IMR-90 (cell line): Measurements from ENCODE around the gene ZNF835. TPM values are rescaled to one million over a fixed set of nuclear protein-coding genes. Genes with fewer than 3 reads are reported as not detected.

ENCODE experiments used
- ATAC-seq: fragments of 200-7000 bp; cut with Tn5 transposase; 2 replicates; pipeline ENCODE4 v1.9.1; 2020; ENCODE audit warnings: low read depth, mild to moderate bottlenecking, moderate library complexity
- BruUV-seq: library from RNA; stranded (reverse); fragments of 400-500 nt; replicated peaks from 2 replicates; lab custom pipeline; 2021; lab: Mats Ljungman, UMichigan
- CTCF ChIA-PET: fragments of 300-600 bp; formaldehyde crosslinking; extraction: SDS; loops from one replicate; lab custom pipeline; 2021; ENCODE audit warnings: antibody characterized with exemption; lab: Yijun Ruan, JAX
- POLR2A ChIA-PET: fragments of 300-600 bp; sonication (Branson Sonifier 250); formaldehyde crosslinking; loops from one replicate; lab custom pipeline; 2022; ENCODE audit warnings: antibody characterized with exemption; ENCODE audit not compliant: unreplicated experiment; lab: Charles Lee
- DNase-seq: peaks from one replicate; pipeline ENCODE4 v3.0.0; 2013
- H2AFZ ChIP-seq: replicated peaks from 2 replicates; pipeline ENCODE3; 2013; ENCODE audit warnings: low read length, mild to moderate bottlenecking; ENCODE audit not compliant: poor library complexity
- H2AK5ac ChIP-seq: 2 replicates; pipeline ENCODE4 v1.6.1; 2013; ENCODE audit warnings: low read depth, low read length, inconsistent platforms
- H2AK9ac ChIP-seq: replicated peaks from 2 replicates; pipeline ENCODE3; 2013; ENCODE audit warnings: mild to moderate bottlenecking, low read depth, low read length, moderate library complexity; ENCODE audit not compliant: poor library complexity
- H2BK120ac ChIP-seq: 2 replicates; pipeline ENCODE4 v1.6.1; 2013; ENCODE audit warnings: low read depth, low read length, inconsistent platforms
- H2BK15ac ChIP-seq: 3 replicates; pipeline ENCODE4 v1.6.1; 2013; ENCODE audit warnings: low read depth, low read length, inconsistent platforms
- H2BK20ac ChIP-seq: 2 replicates; pipeline ENCODE4 v1.6.1; 2013; ENCODE audit warnings: low read depth, mild to moderate bottlenecking, inconsistent platforms, low read length, moderate library complexity
- H2BK5ac ChIP-seq: 2 replicates; pipeline ENCODE4 v1.6.1; 2013; ENCODE audit warnings: mild to moderate bottlenecking, low read depth, low read length, inconsistent platforms; ENCODE audit not compliant: poor library complexity, severe bottlenecking
- H3K14ac ChIP-seq: replicated peaks from 2 replicates; pipeline ENCODE4 v1.6.1; 2013; ENCODE audit warnings: low read depth, low read length, inconsistent platforms
- H3K18ac ChIP-seq: 2 replicates; pipeline ENCODE4 v1.6.1; 2013; ENCODE audit warnings: low read depth, low read length, control low read depth
- H3K23ac ChIP-seq: 2 replicates; pipeline ENCODE4 v1.6.1; 2013; ENCODE audit warnings: low read depth, low read length, inconsistent platforms
- H3K27ac ChIP-seq: 2 replicates; pipeline ENCODE4 v1.5.1; 2013; ENCODE audit warnings: mild to moderate bottlenecking, control low read depth, low read length; ENCODE audit not compliant: insufficient read depth
- H3K27me3 ChIP-seq: 2 replicates; pipeline ENCODE4 v1.6.1; 2013; ENCODE audit warnings: low read length; ENCODE audit not compliant: control insufficient read depth, insufficient read depth
- H3K36me3 ChIP-seq: 2 replicates; pipeline ENCODE4 v1.6.1; 2013; ENCODE audit warnings: low read length, mixed read lengths; ENCODE audit not compliant: control insufficient read depth, insufficient read depth
- H3K4ac ChIP-seq: 2 replicates; pipeline ENCODE4 v1.6.1; 2013; ENCODE audit warnings: low read depth, low read length, inconsistent platforms
- H3K4me1 ChIP-seq: 2 replicates; pipeline ENCODE4 v1.6.1; 2013; ENCODE audit warnings: low read length, mixed read lengths; ENCODE audit not compliant: control insufficient read depth, insufficient read depth
- H3K4me2 ChIP-seq: 2 replicates; pipeline ENCODE4 v1.6.1; 2013; ENCODE audit warnings: low read depth, mild to moderate bottlenecking, control low read depth, low read length, moderate library complexity
- H3K4me3 ChIP-seq: 2 replicates; pipeline ENCODE4 v1.5.1; 2013; ENCODE audit warnings: low read depth, mild to moderate bottlenecking, control low read depth, low read length, moderate library complexity; ENCODE audit not compliant: insufficient read depth
- H3K56ac ChIP-seq: 2 replicates; pipeline ENCODE4 v1.6.1; 2013; ENCODE audit warnings: low read length, inconsistent platforms; ENCODE audit not compliant: insufficient read depth; ENCODE audit errors: extremely low read depth
- H3K79me1 ChIP-seq, 2 experiments: 2 replicates each; pipeline ENCODE4 v1.6.1; 2013; ENCODE audit warnings: low read length in 2 of 2, inconsistent platforms in 1 of 2, low read depth in 1 of 2
- H3K9ac ChIP-seq: 2 replicates; pipeline ENCODE4 v1.6.1; 2013; ENCODE audit warnings: low read depth, low read length, control low read depth
- H3K9me1 ChIP-seq: 2 replicates; pipeline ENCODE4 v1.6.1; 2013; ENCODE audit warnings: low read length, inconsistent platforms; ENCODE audit not compliant: insufficient read depth
- H3K9me3 ChIP-seq: 2 replicates; pipeline ENCODE4 v1.6.1; 2013; ENCODE audit warnings: low read length; ENCODE audit not compliant: control insufficient read depth, insufficient read depth
- H4K20me1 ChIP-seq: 2 replicates; pipeline ENCODE4 v1.6.1; 2013; ENCODE audit warnings: low read length, inconsistent platforms; ENCODE audit not compliant: insufficient read depth
- H4K5ac ChIP-seq: 2 replicates; pipeline ENCODE4 v1.6.1; 2013; ENCODE audit warnings: mild to moderate bottlenecking, low read depth, low read length, control low read depth
- H4K8ac ChIP-seq, 2 experiments: 2 replicates each; pipeline ENCODE4 v1.6.1; 2013; ENCODE audit warnings: low read depth in 2 of 2, low read length in 2 of 2, control low read depth in 1 of 2, inconsistent platforms in 1 of 2
- H4K91ac ChIP-seq: 2 replicates; pipeline ENCODE4 v1.6.1; 2013; ENCODE audit warnings: low read depth, low read length, inconsistent platforms; ENCODE audit not compliant: insufficient read depth
- CHD1 ChIP-seq: IDR thresholded peaks from 2 replicates; pipeline ENCODE4 v1.6.1; 2012; ENCODE audit warnings: low read depth, low read length, improper control_type of control experiment
- MAFK ChIP-seq: IDR thresholded peaks from 2 replicates; pipeline ENCODE4 v1.6.1; 2012; ENCODE audit warnings: low read depth, low read length, improper control_type of control experiment
- MAZ ChIP-seq: IDR thresholded peaks from 2 replicates; pipeline ENCODE4 v1.6.1; 2012; ENCODE audit warnings: low read depth, mild to moderate bottlenecking, low read length, improper control_type of control experiment, moderate library complexity, borderline replicate concordance
- MXI1 ChIP-seq: IDR thresholded peaks from 2 replicates; pipeline ENCODE4 v1.6.1; 2012; ENCODE audit warnings: low read depth, mild to moderate bottlenecking, low read length, moderate library complexity, borderline replicate concordance
- RAD21 ChIP-seq: IDR thresholded peaks from 2 replicates; pipeline ENCODE4 v1.6.1; 2012; ENCODE audit warnings: low read length, improper control_type of control experiment
- RCOR1 ChIP-seq: IDR thresholded peaks from 2 replicates; pipeline ENCODE4 v1.6.1; 2012; ENCODE audit warnings: mild to moderate bottlenecking, low read length, improper control_type of control experiment; ENCODE audit not compliant: insufficient replicate concordance
- RFX5 ChIP-seq: IDR thresholded peaks from 2 replicates; pipeline ENCODE4 v1.8.0; 2012; ENCODE audit warnings: low read depth, mild to moderate bottlenecking, low read length, moderate library complexity
- SMC3 ChIP-seq: fragments of 150-350 bp; IDR thresholded peaks from 2 replicates; pipeline ENCODE4 v1.6.1; 2016; ENCODE audit warnings: low read depth, mild to moderate bottlenecking, antibody characterized with exemption, low read length, moderate library complexity
- USF2 ChIP-seq: fragments of 150-350 bp; IDR thresholded peaks from 2 replicates; pipeline ENCODE4 v1.6.1; 2017; ENCODE audit warnings: mild to moderate bottlenecking, antibody characterized with exemption, low read length, low read depth
- WGBS, 2 experiments: methylation state at CpG; one replicate each; pipeline versions ENCODE4 v1.1.5 to v1.1.7; 2013; ENCODE audit warnings: missing lambda C conversion rate in 2 of 2; ENCODE audit not compliant: insufficient read length in 1 of 2; ENCODE audit errors: extremely low coverage in 2 of 2; 5-methylcytosine and 5-hydroxymethylcytosine counted together
- dilution Hi-C: fragments of 300-500 bp; cut with HindIII; formaldehyde crosslinking; loops from one replicate; pipeline ENCODE4 v1.14.3; 2018; ENCODE audit warnings: low sequenced_read_pairs; ENCODE audit not compliant: unreplicated experiment
- in situ Hi-C: fragments of 300-500 bp; cut with MboI; formaldehyde crosslinking; loops from 3 replicates; pipeline ENCODE4 v1.14.3; 2019; ENCODE audit warnings: low sequenced_read_pairs, inconsistent platforms, mixed read lengths
- intact Hi-C: fragments of 100-400 bp; cut with micrococcal nuclease; formaldehyde crosslinking; loops from 2 replicates; pipeline ENCODE4 v1.10.0; 2022
- polyA plus RNA-seq, 3 experiments: library from polyadenylated mRNA; depleted of rRNA; stranded (reverse); fragments of >200 nt; gene quantifications; 2 replicates each; pipeline ENCODE4 v1.2.3, GENCODE V29; 2012; ENCODE audit warnings: low replicate concordance in 1 of 3
- total RNA-seq: library from RNA; depleted of rRNA; stranded (reverse); fragments of >200 nt; gene quantifications from 2 replicates; pipeline ENCODE4 v1.2.3, GENCODE V29; 2012

Gene ZNF835
- total and polyA plus RNA-seq, 2 of the 4 experiments (the other 2 are of a cell fraction): not detected

DNA sequence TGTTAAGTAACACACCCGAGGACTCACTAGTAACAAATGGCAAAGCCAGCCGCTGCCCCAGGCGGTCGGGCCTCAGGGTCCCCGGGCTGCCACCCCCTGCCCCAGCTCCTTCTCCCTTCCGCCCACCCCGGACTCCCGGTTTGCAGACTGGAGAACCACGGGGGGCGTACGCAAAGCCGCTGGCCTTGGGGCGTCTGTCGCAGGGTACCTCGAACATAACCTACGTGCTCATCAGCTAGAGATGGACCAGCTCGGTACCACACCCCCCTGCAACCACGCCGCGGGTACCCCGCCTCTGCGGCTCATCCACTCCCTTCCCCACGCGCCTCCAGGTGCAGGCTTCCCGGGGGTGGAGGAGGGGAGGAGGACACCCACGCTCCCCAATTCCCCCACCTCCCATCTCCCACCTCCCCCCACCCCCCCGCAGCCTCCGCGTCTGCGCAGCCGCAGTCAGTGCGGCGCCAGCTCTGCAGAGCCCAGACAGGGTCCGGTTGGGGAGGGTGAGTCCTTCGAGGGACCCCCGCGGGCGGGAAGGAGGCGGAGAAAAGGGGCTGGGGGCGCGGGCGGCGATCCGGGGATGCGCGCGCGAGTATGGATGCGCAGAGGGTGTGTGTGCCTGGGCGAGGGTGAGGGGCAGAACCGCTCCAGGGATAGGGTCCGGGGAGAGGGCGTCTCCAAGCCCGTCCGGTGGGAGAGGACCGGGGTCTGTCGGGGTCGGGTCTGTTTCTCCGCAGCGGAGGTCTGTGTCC lies 28.7 kb downstream of the ZNF835 start, which contains the start of gene SMIM17:
SMIM17 (plus strand) TSS at position 449 of the 749 bp plus-strand sequence. CDS start 2,509 bp downstream, outside the sequence.
- H3K79me1 ChIP-seq: no peaks in the 10 kb centered on the region
- no peak within 1 kb of the TSS for H4K5ac ChIP-seq
- no peak within 1 kb of the TSS for H3K56ac ChIP-seq
- H3K27ac ChIP-seq: no peak within 1 kb of the TSS
- peaks cover 39% of the 10 kb centered on the region for H3K9me3 ChIP-seq
- H2AK5ac ChIP-seq: no peak within 1 kb of the TSS
- no peak within 1 kb of the TSS for H2BK5ac ChIP-seq
- H2BK120ac ChIP-seq: no peak within 1 kb of the TSS
- DNase-seq (no peak), ATAC-seq (no peak)
- no peak within 1 kb of the TSS for H4K91ac ChIP-seq
- H3K18ac ChIP-seq: no peak within 1 kb of the TSS
- ChIA-PET POLR2A (no interaction called here), CTCF (no interaction called here)
- H3K27me3 ChIP-seq: no peaks in the 10 kb centered on the region
- 10% methylated on average over 20 of the region's 60 CpGs; no CpG with 5 or more reads in 1 of the 2 experiments for WGBS, 2 experiments
- H3K4me3 ChIP-seq: no peak within 1 kb of the TSS
- TF ChIP-seq MXI1: no peak
- TF ChIP-seq RCOR1: no peak
- TF ChIP-seq MAFK: no peak
- no peak for TF ChIP-seq CHD1
- no peak for TF ChIP-seq USF2
- TF ChIP-seq RFX5: no peak
- TF ChIP-seq RAD21: no peak
- no peak for TF ChIP-seq SMC3
- TF ChIP-seq MAZ: no peak
- H3K9ac ChIP-seq: no peak within 1 kb of the TSS
- no peak within 1 kb of the TSS for H3K23ac ChIP-seq
- H4K8ac ChIP-seq: no peak within 1 kb of the TSS
- intact Hi-C loops (no loop called here), in situ Hi-C loops (no loop called here), dilution Hi-C loops (no loop called here)
- H3K4me1 ChIP-seq: no peaks in the 10 kb centered on the region
- H3K14ac ChIP-seq: no peak within 1 kb of the TSS
- no peak within 1 kb of the TSS for H3K4me2 ChIP-seq
- no peak within 1 kb of the TSS for H2AK9ac ChIP-seq
- H3K9me1 ChIP-seq: no peaks in the 10 kb centered on the region
- H3K36me3 ChIP-seq: no peaks in the 10 kb centered on the region
- no TSS peak for BruUV-seq
- no peak within 1 kb of the TSS for H3K4ac ChIP-seq
- no peak within 1 kb of the TSS for H2AFZ ChIP-seq
- H2BK15ac ChIP-seq: no peak within 1 kb of the TSS
- no peak within 1 kb of the TSS for H2BK20ac ChIP-seq
- H4K20me1 ChIP-seq: no peaks in the 10 kb centered on the region
